ENCODE measurements around the gene GRID1. TPM values are rescaled to one million over a fixed set of nuclear protein-coding genes. Genes with fewer than 3 reads are reported as not detected.

The GRID1 gene
- total and polyA plus RNA-seq, 9 of the 15 experiments (the other 6 are each of a cell fraction or from before 2014, with no cell fraction given) = 0.01 to 7.2 (median 1.2) TPM

DNA sequence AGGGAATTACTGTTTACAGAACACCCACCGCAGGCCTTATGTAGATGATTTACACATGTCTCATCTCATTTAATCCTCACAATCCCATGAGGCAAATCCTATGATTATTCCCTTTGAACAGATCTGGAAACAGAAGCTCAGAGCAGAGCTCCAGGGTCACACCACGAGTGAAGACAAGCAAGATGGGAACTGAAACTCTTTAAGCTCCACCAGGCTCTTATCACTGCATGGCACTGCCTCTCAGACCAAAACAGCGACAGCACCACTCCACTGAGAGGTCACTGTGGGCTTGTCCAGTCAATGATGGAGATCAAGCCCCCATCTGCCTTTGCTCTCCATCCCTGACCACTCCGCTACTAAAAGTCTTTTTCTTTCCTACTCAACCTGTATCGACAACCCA is 5.9 kb downstream of the GRID1 start:
- intact Hi-C loops (cut with micrococcal nuclease) = no loop called here
- ChIA-PET POLR2A (no interaction called here), CTCF (ENCODE audit: low intra/inter-chr PET ratio) (no interaction called here)
- H3K4me2 ChIP-seq (ENCODE audit: insufficient read depth, low read length) = no peak overlapping the region
- peaks cover 3 to 30% of the 10 kb centered on the region in 2 experiments; a peak in 3 of 5 replicates for H3K27me3 ChIP-seq (ENCODE audit: control insufficient read depth in 2 of 2, insufficient read depth in 2 of 2, low read length in 2 of 2)
- H3K79me2 ChIP-seq (ENCODE audit: control insufficient read depth, insufficient read depth, low read length) = no peaks in the 10 kb centered on the region
- ATAC-seq = no peak
- no peaks in the 10 kb centered on the region for H3K36me3 ChIP-seq (ENCODE audit: control insufficient read depth, insufficient read depth, low read length)
- H3K27ac ChIP-seq (ENCODE audit: extremely low read depth, low read depth, low read length) = no peak overlapping the region
- no peaks in the 10 kb centered on the region for H3K9me3 ChIP-seq (replicated peaks; ENCODE audit: control insufficient read depth, insufficient read depth, low read depth, low read length)
- in situ Hi-C loops (cut with MboI) = no loop called here
- no peak for FAIRE-seq
- DNase-seq (ENCODE audit: extremely low read depth in 1 of 4, low spot score in 3 of 4) = no peak
- H3K4me1 ChIP-seq (replicated peaks in 1 of 2; ENCODE audit: control insufficient read depth in 2 of 2, insufficient read depth in 2 of 2, low read length in 2 of 2) = peaks cover 0 to 10% of the 10 kb centered on the region in 2 experiments; a peak in 2 of 5 replicates
- H4K20me1 ChIP-seq (replicated peaks; ENCODE audit: control insufficient read depth, insufficient read depth, low read length) = no peaks in the 10 kb centered on the region
- no peak for TF ChIP-seq TRIM24 (IDR thresholded peaks at IDR 0.05)
- TF ChIP-seq, protein P1, sequence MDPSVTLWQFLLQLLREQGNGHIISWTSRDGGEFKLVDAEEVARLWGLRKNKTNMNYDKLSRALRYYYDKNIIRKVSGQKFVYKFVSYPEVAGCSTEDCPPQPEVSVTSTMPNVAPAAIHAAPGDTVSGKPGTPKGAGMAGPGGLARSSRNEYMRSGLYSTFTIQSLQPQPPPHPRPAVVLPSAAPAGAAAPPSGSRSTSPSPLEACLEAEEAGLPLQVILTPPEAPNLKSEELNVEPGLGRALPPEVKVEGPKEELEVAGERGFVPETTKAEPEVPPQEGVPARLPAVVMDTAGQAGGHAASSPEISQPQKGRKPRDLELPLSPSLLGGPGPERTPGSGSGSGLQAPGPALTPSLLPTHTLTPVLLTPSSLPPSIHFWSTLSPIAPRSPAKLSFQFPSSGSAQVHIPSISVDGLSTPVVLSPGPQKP (CRISPR knock-in tag; IDR thresholded peaks at IDR 0.05) = no peak
- no peak for TF ChIP-seq ZNF431 (CRISPR knock-in tag; IDR thresholded peaks at IDR 0.05)
- no peak for TF ChIP-seq CXXC5 (CRISPR knock-in tag; IDR thresholded peaks at IDR 0.05)
- no peak for TF ChIP-seq PURB (CRISPR knock-in tag; IDR thresholded peaks at IDR 0.05; ENCODE audit: low read depth)
- no peak for TF ChIP-seq RNF2 (IDR thresholded peaks at IDR 0.05)
- TF ChIP-seq DDX20 (tag; IDR thresholded peaks at IDR 0.05; ENCODE audit: low read depth) = no peak
- no peak for TF ChIP-seq ESRRB (CRISPR knock-in tag; IDR thresholded peaks at IDR 0.05; ENCODE audit: borderline replicate concordance)
- TF ChIP-seq RFX7 (CRISPR knock-in tag; IDR thresholded peaks at IDR 0.05) = no peak
- TF ChIP-seq NELFE (IDR thresholded peaks at IDR 0.05; ENCODE audit: insufficient read depth, insufficient read length) = no peak
- TF ChIP-seq, protein P2, sequence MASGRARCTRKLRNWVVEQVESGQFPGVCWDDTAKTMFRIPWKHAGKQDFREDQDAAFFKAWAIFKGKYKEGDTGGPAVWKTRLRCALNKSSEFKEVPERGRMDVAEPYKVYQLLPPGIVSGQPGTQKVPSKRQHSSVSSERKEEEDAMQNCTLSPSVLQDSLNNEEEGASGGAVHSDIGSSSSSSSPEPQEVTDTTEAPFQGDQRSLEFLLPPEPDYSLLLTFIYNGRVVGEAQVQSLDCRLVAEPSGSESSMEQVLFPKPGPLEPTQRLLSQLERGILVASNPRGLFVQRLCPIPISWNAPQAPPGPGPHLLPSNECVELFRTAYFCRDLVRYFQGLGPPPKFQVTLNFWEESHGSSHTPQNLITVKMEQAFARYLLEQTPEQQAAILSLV (tag; IDR thresholded peaks at IDR 0.05) = no peak
- TF ChIP-seq ZNF282 (CRISPR knock-in tag; IDR thresholded peaks at IDR 0.05) = no peak
- no peak for TF ChIP-seq RB1 (IDR thresholded peaks at IDR 0.05; ENCODE audit: low read depth)
- no peak for TF ChIP-seq POLR2G (IDR thresholded peaks at IDR 0.05; ENCODE audit: low read depth, low read length)
- TF ChIP-seq SMARCE1 (IDR thresholded peaks at IDR 0.05) = no peak
- TF ChIP-seq PHF8 (IDR thresholded peaks at IDR 0.05; ENCODE audit: borderline replicate concordance, low read length) = no peak
- TF ChIP-seq NEUROD1 (IDR thresholded peaks at IDR 0.05; ENCODE audit: borderline replicate concordance, low read depth, low read length, partially characterized antibody) = no peak
- TF ChIP-seq KAT2B (IDR thresholded peaks at IDR 0.05; ENCODE audit: low read depth, low read length) = no peak
- TF ChIP-seq ZKSCAN1 (IDR thresholded peaks at IDR 0.05; ENCODE audit: low read depth, low read length) = no peak
- H2AFZ ChIP-seq (ENCODE audit: low read depth, low read length) = no peak overlapping the region
- no peak overlapping the region for H3K4me3 ChIP-seq
- no peak overlapping the region for H3K9ac ChIP-seq (ENCODE audit: insufficient read depth in 1 of 2, low read depth in 2 of 2, low read length in 2 of 2)
- BruUV-seq (replicated peaks) = no TSS peak
- 2% methylated on average over 5 of the region's 5 CpGs for WGBS (ENCODE audit: insufficient coverage, low coverage, missing lambda C conversion rate)
- no peaks in the 10 kb centered on the region for H3K9me1 ChIP-seq (ENCODE audit: control insufficient read depth, insufficient read depth, low read length)
